ENCODE results near the gene DYNC1H1.

GRCh38 chr14:101975231-101975630, 10.9 kb downstream of the DYNC1H1 start:
- no peak for TF ChIP-seq EZH2phosphoT487 (IDR thresholded peaks at IDR 0.05; ENCODE audit: borderline replicate concordance, low read depth, low read length)
- no peak for TF ChIP-seq CTCF (conservative IDR thresholded peaks at IDR 0.05; ENCODE audit: low read length)

Measured in OCI-LY7 (cell line).